K562 (cell line): Measurements from ENCODE around the gene CDS2. TPM values are rescaled to one million over a fixed set of nuclear protein-coding genes. Genes with fewer than 3 reads are reported as not detected.

Source experiments
- DMBX1 ChIP-seq: fragments of 250-450 bp; sonication (Bioruptor Pico); IDR thresholded peaks from 2 replicates; pipeline ENCODE4 v1.8.0; 2022; ENCODE audit warnings: inconsistent platforms, mild to moderate bottlenecking, moderate library complexity, borderline replicate concordance
- IRF9 ChIP-seq: fragments of 450-650 bp; IDR thresholded peaks from 2 replicates; pipeline ENCODE4 v1.6.1; 2016; ENCODE audit warnings: missing biosample characterization, missing genetic modification characterization
- MCM3 ChIP-seq: fragments of 450-650 bp; IDR thresholded peaks from 2 replicates; pipeline ENCODE4 v1.6.1; 2016
- MYC ChIP-seq, 2 experiments: fragments of 250-450 bp in 1 of 2; sonication (Bioruptor Pico) in 1 of 2; IDR thresholded peaks; 2 replicates each; pipeline versions ENCODE4 v1.5.1 to v1.6.1; 2012 to 2021; ENCODE audit warnings: low read depth in 2 of 2, borderline replicate concordance in 1 of 2, improper control_type of control experiment in 1 of 2, low read length in 1 of 2, mild to moderate bottlenecking in 1 of 2, moderate library complexity in 1 of 2
- SAP30 ChIP-seq: fragments of 200-600 bp; sonication (generic); IDR thresholded peaks from 2 replicates; pipeline ENCODE4 v1.6.1; 2012; ENCODE audit warnings: borderline replicate concordance, low read depth, mild to moderate bottlenecking, moderate library complexity, low read length, control low read depth, inconsistent platforms; ENCODE audit not compliant: insufficient read depth, poor library complexity, severe bottlenecking
- ZBTB2 ChIP-seq: fragments of 450-650 bp; IDR thresholded peaks from 2 replicates; pipeline ENCODE4 v1.6.1; 2016; ENCODE audit warnings: antibody characterized with exemption
- ZNF512 ChIP-seq: IDR thresholded peaks from 2 replicates; pipeline ENCODE4 v1.6.1; 2016; ENCODE audit warnings: missing genetic modification characterization, missing compliant biosample characterization
- ZNF551 ChIP-seq: fragments of 250-450 bp; sonication (Bioruptor Pico); IDR thresholded peaks from 2 replicates; pipeline ENCODE4 v1.5.0; 2021; ENCODE audit warnings: mild to moderate bottlenecking, moderate library complexity
- ZSCAN29 ChIP-seq: fragments of 450-650 bp; IDR thresholded peaks from 2 replicates; pipeline ENCODE4 v1.6.1; 2017
- polyA plus RNA-seq, 8 experiments: library from polyadenylated mRNA; depleted of rRNA in 4 of 8; stranded (reverse) in 5 of 8; unstranded in 3 of 8; fragments of >200 nt; fragmentation: Nextera tagmentation in 2 of 8; fragmentation: Illumina TruSeq in 1 of 8; extraction: Ambion mirVana in 2 of 8; extraction: Trizol in 1 of 8; gene quantifications; 2 replicates each; pipeline versions ENCODE4 v1.2.1 to v1.2.3, GENCODE V29; 2011 to 2014; ENCODE audit warnings: inconsistent platforms in 1 of 8, missing spikeins in 1 of 8
- total RNA-seq, 7 experiments: library from RNA; depleted of rRNA in 6 of 7; stranded (reverse); fragments of >200 nt in 6 of 7; fragmentation: Illumina TruSeq in 2 of 7; extraction: Trizol in 2 of 7; gene quantifications; 2 replicates each; pipeline versions ENCODE4 v1.2.1 to v1.2.3, GENCODE V29; 2011 to 2021; ENCODE audit warnings: low replicate concordance in 1 of 7

Gene CDS2
- total and polyA plus RNA-seq, 9 of the 15 experiments (the other 6 are each of a cell fraction or from before 2014, with no cell fraction given) = 6.4 to 46.4 (median 12.2) TPM

GRCh38 chr20:5133998-5134397 is 7.2 kb downstream of the CDS2 start (continued):
- no peak for TF ChIP-seq IRF9 (tag)
- TF ChIP-seq SAP30 = no peak
- TF ChIP-seq DMBX1 (CRISPR knock-in tag) = no peak
- no peak for TF ChIP-seq MYC (IDR thresholded peaks at IDR 0.05; ENCODE audit: low read depth, low read length)
- TF ChIP-seq MYC (CRISPR knock-in tag; IDR thresholded peaks at IDR 0.05; ENCODE audit: borderline replicate concordance, low read depth) = no peak
- TF ChIP-seq ZSCAN29 = no peak
- TF ChIP-seq ZNF512 (tag) = no peak
- no peak for TF ChIP-seq ZBTB2
- TF ChIP-seq ZNF551 (CRISPR knock-in tag) = no peak
- TF ChIP-seq MCM3 = no peak
